Esophagus muscularis mucosa (tissue), 4 donors: ENCODE measurements around the gene SEL1L3. TPM values are rescaled to one million over a fixed set of nuclear protein-coding genes. Genes with fewer than 3 reads are reported as not detected.

ENCODE experiments used
- DNase-seq: peaks from one replicate; pipeline ENCODE4 v3.0.0-alpha.2; 2017; ENCODE audit errors: extremely low spot score
- H3K27ac ChIP-seq, 4 donors: fragments of 200-600 bp; sonication (generic); replicated peaks in 1 of 4; 1 replicate in 3 of 4; 2 replicates in 1 of 4; pipeline ENCODE4 v1.5.1; 2016 to 2019; ENCODE audit warnings: mild to moderate bottlenecking in 1 of 4
- H3K27me3 ChIP-seq, 4 donors: fragments of 200-600 bp; sonication (generic); one replicate each; pipeline versions ENCODE4 v1.5.1 to v1.6.0; 2016 to 2019
- H3K36me3 ChIP-seq, 4 donors: fragments of 200-600 bp; sonication (generic); one replicate each; pipeline ENCODE4 v1.5.1; 2016 to 2019
- H3K4me1 ChIP-seq, 4 donors: fragments of 200-600 bp; sonication (generic); one replicate each; pipeline ENCODE4 v1.5.1; 2016 to 2019
- H3K4me3 ChIP-seq, 4 donors: fragments of 200-600 bp; sonication (generic); 1 replicate in 2 of 4; 2 replicates in 2 of 4; pipeline ENCODE4 v1.5.1; 2016 to 2019; ENCODE audit warnings: mild to moderate bottlenecking in 4 of 4, moderate library complexity in 1 of 4
- H3K9me3 ChIP-seq, 4 donors: fragments of 200-600 bp; sonication (generic); 1 replicate in 3 of 4; 2 replicates in 1 of 4; pipeline ENCODE4 v1.5.1; 2016 to 2019
- CTCF ChIP-seq, 3 experiments: fragments of 200-600 bp in 2 of 3; fragments of 450-650 bp in 1 of 3; sonication (generic) in 2 of 3; IDR thresholded peaks; one replicate each; pipeline ENCODE4 v1.5.1; 2017 to 2019; ENCODE audit warnings: antibody characterized with exemption in 3 of 3, mild to moderate bottlenecking in 2 of 3, moderate library complexity in 1 of 3
- EP300 ChIP-seq: sonication (generic); formaldehyde crosslinking; IDR thresholded peaks from one replicate; pipeline ENCODE4 v1.6.1; 2017; ENCODE audit warnings: antibody characterized with exemption
- POLR2A ChIP-seq: fragments of 450-650 bp; IDR thresholded peaks from one replicate; pipeline ENCODE4 v1.6.1; 2017; ENCODE audit warnings: antibody characterized with exemption, moderate library complexity, mild to moderate bottlenecking, low read depth
- POLR2AphosphoS5 ChIP-seq, 2 donors: sonication (generic); formaldehyde crosslinking; IDR thresholded peaks; one replicate each; pipeline ENCODE4 v1.6.1; 2017; ENCODE audit warnings: antibody characterized with exemption in 2 of 2
- WGBS: methylation state at CpG from one replicate; pipeline ENCODE4 v1.1.5; 2018; 5-methylcytosine and 5-hydroxymethylcytosine counted together
- intact Hi-C: fragments of 100-400 bp; cut with DNase I; formaldehyde crosslinking; loops from one replicate; pipeline ENCODE4 v1.15.1; 2023
- total RNA-seq, 4 donors: library from RNA; depleted of rRNA; stranded (reverse); fragments of >200 nt; gene quantifications; one replicate each; pipeline versions ENCODE4 v1.1.0 to v1.2.1, GENCODE V29; 2016

SEL1L3 gene
- total RNA-seq, 4 donors from 2014 or later: 3.3 to 11.7 (median 5.7) TPM

- WGBS: 41% methylated on average over 4 of the region's 4 CpGs
- H3K36me3 ChIP-seq: peaks cover 0 to 7% (median 3%) of the 10 kb centered on the region in 4 donors
- no peak overlapping the region for H3K27ac ChIP-seq
- TF ChIP-seq EP300: no peak
- TF ChIP-seq CTCF (IDR thresholded peaks at IDR 0.05): no peak
- no peak for TF ChIP-seq POLR2AphosphoS5 (IDR thresholded peaks at IDR 0.05)
- TF ChIP-seq POLR2A: no peak
- DNase-seq: no peak
- H3K27me3 ChIP-seq: no peaks in the 10 kb centered on the region
- H3K4me3 ChIP-seq: no peak overlapping the region
- H3K4me1 ChIP-seq: no peaks in the 10 kb centered on the region
- no peaks in the 10 kb centered on the region for H3K9me3 ChIP-seq
- intact Hi-C loops: loop anchor here (2.0 kb wide), 1 partner anchor 328 kb away; no protein-coding TSS in a partner anchor
These were observed 93.5 kb downstream of the SEL1L3 start for GRCh38 chr4:25769251-25769650.

DNA sequence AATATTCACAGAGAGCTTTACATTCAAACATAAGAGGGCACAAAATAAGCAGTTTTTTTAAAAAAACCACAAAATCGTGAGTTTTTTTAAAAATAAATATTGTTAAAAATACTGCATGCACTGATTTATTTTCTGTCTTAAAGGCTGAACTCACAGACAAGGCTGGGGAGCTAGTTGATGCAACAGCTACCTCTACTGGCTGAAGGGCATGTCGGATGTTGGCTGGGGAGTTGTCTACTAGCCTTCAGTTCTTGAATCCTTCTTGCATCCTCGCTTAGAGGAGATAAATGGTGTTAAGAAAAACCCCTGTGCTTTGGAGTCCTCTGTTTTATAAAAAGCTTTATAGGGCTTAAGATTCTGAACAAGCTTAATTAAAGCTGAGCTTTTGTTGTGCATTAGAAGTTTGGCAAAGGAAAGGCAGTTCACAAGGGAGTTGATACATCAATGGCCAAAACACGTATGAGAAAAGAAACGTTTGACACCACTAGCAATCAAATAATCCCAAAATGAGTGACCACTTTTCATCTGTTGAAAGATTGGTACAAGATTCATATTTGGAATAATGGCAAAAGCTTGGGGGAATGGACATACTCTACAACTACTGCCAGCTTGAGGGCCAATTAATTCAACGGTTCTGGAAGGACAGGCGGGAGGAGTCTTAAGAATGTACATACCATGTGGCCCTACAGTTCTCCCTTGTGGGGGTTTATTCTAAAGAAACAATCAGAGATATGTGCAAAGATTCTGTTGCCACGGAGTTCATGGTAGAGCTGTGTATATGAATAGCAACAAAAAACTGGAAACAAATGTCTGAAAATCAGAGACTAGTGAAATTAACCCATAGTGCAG is 94.7 kb downstream of the SEL1L3 start:
- Histone ChIP-seq H3K4me3 (no peak overlapping the region), H3K36me3 (peaks cover 0 to 10% (median 3%) of the 10 kb centered on the region in 4 donors), H3K4me1 (no peaks in the 10 kb centered on the region), H3K27me3 (no peaks in the 10 kb centered on the region), H3K9me3 (no peaks in the 10 kb centered on the region), H3K27ac (no peak overlapping the region)
- intact Hi-C loops: loop anchor here (2.0 kb wide), 1 partner anchor 327 kb away; no protein-coding TSS in a partner anchor
- TF ChIP-seq POLR2AphosphoS5 (IDR thresholded peaks at IDR 0.05) (no peak), POLR2A (no peak), CTCF (IDR thresholded peaks at IDR 0.05) (peak; percentile 54 to 79 (median 71)), EP300 (no peak)
- no peak for DNase-seq
- 46% methylated on average over 8 of the region's 8 CpGs for WGBS

DNA sequence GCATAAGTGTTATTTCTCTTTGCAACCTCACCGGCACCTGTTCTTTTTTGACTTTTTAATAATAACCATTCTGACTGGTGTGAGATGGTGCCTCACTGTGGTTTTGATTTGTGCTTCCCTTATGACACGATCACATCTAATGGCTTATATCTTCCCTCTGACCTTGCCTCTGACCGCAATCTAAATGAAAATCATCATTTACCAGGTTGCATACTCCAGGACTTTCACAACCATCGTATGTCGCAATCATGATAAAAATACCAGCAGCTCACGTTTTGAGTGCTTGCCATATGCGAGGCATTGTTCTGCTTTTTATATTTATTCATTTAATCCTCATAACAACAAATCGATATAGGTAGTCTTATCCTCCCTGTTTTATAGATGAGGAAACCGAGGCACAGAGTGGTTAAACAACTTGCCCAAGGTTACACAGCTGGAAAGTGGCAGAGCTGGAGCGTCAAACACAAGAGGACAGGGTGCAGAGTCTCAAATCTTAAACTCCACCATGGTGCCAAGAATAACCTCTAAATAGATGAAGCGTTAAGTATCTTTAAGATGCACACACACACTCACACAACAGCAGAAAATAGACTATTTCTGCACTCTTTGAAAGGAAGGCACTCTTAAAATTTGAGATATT is 102.2 kb downstream of the SEL1L3 start:
- Histone ChIP-seq H3K27ac (no peak overlapping the region), H3K4me3 (no peak overlapping the region), H3K36me3 (peaks cover 0 to 6% (median 1%) of the 10 kb centered on the region in 4 donors), H3K27me3 (no peaks in the 10 kb centered on the region), H3K9me3 (no peaks in the 10 kb centered on the region), H3K4me1 (no peaks in the 10 kb centered on the region)
- intact Hi-C loops: no loop called here
- no peak for DNase-seq
- no peak for TF ChIP-seq EP300
- no peak for TF ChIP-seq POLR2A
- TF ChIP-seq POLR2AphosphoS5 (IDR thresholded peaks at IDR 0.05): no peak
- TF ChIP-seq CTCF (IDR thresholded peaks at IDR 0.05): no peak
- 88% methylated on average over 11 of the region's 11 CpGs for WGBS

- Histone ChIP-seq H3K27me3 (no peaks in the 10 kb centered on the region), H3K4me3 (no peak overlapping the region), H3K36me3 (peaks cover 0 to 4% (median 1%) of the 10 kb centered on the region in 4 donors), H3K27ac (no peak overlapping the region), H3K9me3 (no peaks in the 10 kb centered on the region), H3K4me1 (no peaks in the 10 kb centered on the region)
- intact Hi-C loops: no loop called here
- DNase-seq: no peak
- TF ChIP-seq POLR2A (no peak), EP300 (no peak), CTCF (IDR thresholded peaks at IDR 0.05) (no peak), POLR2AphosphoS5 (IDR thresholded peaks at IDR 0.05) (no peak)
- WGBS: 95% methylated on average over 4 of the region's 4 CpGs
These were observed 102.7 kb downstream of the SEL1L3 start for GRCh38 chr4:25760048-25760447.
